IPS-NIHi7 (cell line): ENCODE measurements around the gene CAPN10.
A peak's percentile ranks its signal among the peaks of the same experiment; 100 is the strongest.
"Not testable (repeated sequence)": the region's sequence is repeated elsewhere in the genome, so short reads cannot be mapped to it uniquely, and the experiment has no call there.

Experiments used
- DNase-seq: peaks from one replicate; pipeline ENCODE4 v3.0.0; 2012; ENCODE audit warnings: mixed read lengths; ENCODE audit errors: extremely low spot score

Gene CAPN10

DNA sequence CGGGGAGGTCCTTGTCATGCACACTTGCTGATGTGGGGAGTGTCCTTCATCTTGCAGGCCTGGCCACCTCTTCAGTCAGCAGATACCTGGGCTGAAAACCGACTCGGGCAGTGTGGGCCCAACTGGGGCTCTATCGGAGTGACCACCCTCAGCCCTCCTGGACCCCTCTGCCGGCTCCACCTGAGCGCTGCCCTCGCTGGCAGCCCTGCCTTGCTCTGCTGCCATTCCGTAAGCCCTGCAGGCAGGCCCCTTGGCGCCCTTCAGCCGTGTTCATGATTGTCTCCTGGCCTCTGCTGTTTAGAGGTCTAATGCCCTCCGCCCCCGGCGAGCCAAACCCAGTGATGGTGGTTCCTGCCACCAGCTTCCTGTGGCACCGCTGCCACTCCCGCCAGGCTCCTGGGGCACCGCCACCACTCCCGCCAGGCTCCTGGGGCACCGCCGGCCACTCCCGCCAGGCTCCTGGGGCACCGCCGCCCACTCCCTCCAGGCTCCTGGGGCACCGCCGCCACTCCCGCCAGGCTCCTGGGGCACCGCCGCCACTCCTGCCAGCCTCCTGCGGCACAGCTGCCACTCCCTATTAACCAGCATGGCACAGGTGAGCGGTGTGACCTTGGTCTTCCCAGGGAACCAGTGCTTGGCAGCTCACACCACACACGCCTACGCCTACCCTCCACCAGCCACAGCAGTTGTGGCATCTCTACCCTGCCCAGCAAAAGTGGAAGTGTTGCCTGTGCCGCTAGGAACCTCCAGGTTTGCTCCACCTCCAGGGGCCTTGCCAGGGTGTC, 15.9 kb downstream of the CAPN10 start:
- DNase-seq: no peak

DNA sequence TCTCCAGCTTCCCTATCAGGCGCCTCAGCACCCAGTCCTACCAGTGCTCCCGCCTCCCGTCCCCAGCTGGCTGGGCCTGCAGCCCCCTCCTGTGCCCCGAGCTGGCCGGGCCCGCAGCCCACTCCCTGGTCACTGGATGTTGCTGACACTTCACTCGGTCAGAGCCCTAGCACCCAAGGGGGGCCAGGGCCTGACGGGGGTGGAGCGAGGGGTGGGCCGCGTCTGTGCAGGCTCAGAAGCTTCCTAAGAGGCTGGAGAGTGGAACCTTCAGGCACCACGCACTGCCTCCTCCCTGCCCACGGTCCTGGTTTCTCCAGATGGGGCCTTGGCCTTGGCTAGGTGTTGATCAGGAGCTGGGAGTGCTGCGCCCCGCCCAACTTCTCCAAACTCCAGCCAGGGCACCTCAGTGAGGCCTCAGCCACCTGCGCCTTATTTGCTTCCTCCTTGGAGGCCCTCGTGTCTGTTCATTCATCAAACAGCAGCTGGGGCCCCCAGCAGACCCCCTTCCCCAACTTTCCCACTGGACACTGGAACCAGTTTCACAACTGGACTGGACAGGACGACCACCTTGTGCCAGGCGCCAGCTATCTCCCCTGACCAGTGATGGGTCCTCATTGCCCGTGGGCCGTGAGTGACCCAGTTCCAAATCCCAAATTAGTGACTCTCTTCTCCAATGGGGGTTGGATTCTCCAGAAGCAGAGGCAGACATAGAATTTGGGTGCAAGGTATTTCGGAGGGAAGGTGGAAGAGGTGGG, 16.7 kb downstream of the CAPN10 start:
- no peak for DNase-seq

DNA sequence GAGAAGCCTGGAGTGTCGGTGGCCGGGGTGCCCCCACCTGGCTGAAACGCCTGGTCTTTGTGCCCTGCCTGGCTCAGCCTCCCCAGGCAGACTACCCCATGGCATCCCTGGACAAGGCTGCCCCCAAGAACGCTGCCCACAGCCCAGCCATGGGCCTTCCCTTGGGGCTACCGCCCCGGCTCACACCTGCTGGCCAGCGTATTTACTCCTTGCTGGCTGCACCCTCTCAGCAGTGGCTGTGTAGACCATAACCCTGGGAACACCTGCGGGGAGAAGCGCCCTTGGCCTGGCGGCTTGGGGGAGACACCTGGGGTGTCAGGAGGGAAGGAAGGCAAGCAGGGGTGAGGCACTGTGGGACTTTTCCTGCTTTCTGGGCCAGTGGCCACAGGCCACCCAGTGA, 17.3 kb downstream of the CAPN10 start:
- DNase-seq: no peak

DNA sequence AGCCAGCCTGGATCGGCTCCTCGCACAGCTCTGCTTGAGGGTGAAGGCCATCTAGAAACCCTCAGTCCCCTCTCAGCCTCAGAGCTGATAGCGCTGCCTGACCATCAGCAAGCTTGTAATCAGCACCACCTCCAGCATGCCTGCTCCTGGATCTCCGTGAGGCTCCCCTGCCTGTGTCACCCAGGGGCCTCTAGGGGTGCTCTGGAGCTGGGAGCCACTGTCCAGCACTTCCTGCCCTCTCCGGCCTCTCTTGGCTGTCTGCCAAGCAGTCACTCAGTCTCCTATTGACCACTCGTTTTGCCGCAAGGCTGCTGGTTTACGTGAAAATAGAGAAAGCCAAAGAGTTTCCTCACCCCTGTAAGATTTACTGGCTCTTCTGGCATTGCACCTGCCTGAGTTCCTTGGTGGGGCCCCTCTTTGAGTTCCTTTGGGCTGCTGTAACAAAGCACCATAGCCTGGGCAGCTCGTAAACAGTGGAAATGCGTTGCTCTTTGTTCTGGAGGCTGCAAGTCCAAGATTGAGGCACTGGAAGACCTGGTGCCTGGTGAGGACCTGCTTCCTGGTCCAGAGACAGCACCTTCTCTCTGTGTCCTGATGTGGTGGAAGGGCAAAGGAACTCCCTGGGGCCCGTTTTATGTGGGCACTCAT, 17.9 kb downstream of the CAPN10 start:
- peak; percentile 90 for DNase-seq

DNA sequence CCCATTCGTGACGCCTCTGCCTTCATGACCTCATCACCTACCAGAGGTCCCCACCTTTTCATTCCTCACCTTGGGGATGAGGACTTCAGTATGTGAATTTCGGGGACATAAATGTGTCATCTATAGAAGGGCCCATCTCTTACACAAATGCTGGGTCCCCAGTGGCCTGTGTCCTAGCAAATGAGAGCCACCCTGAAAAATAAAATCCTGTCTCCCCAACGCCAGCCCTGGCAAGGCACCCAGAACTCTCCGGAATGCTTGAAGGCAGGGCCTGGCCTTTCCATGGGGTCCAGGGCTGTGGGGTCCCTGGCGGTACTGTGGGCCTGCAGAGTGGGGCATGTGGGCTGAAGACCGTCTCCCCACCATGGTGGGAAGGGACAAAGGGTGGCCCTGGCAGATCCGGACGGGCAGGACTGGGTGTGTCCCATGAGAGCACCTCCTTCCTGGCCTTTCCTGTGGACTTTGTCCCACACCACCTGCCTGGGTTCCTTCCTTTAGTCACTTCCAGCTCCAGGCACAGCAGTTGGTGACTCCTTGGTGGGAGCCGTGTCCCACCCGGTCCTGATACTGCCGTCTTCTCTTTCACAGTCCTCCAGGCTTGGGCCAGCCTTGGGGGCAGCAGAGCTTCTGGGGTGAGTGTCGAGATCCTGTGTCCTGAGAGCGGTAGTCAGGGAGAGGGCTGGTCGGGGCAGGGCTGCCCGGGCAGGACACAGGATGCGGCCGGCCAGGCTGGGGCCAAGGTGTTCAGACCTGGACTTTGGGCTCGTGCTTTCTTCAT, 18.6 kb downstream of the CAPN10 start:
- DNase-seq: no peak

GRCh38 chr2:240605867-240606743, 19.6 kb downstream of the CAPN10 start:
- DNase-seq: no peak

DNA sequence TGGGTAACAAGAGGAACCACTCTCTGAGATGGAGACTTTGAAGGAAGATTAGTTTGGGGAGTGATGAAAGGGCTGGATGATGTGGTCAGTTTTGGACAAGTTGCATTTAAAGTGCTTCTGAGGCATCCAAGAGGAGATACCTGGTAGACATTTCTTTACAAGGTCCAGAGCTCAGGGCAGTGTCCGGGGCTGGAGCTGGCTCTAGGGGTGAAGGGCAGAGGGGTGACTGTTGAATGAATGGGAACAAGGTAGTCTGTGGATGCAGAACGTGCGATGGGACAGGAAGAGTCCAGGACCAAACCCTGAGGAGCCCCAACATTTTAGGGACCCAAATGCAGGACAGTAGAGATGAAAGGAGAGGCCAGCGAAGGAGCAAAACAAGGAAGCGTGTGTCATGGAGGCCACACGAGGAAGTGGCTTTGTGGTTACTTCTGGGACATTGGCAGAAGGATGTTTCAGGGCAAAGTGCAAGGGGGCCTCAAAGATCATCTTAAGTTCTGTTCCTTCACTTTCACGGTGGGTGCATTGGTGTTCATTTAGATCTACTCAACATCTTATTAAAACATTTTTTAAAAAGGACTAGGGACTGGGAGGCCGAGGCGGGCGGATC, 25.2 kb downstream of the CAPN10 start:
- DNase-seq: no peak

- DNase-seq: no peak
Observed at GRCh38 chr2:240613781-240614180, 27.2 kb downstream of the CAPN10 start.

- no peak for DNase-seq
Observed at GRCh38 chr2:240614391-240614790, 27.9 kb downstream of the CAPN10 start.

DNA sequence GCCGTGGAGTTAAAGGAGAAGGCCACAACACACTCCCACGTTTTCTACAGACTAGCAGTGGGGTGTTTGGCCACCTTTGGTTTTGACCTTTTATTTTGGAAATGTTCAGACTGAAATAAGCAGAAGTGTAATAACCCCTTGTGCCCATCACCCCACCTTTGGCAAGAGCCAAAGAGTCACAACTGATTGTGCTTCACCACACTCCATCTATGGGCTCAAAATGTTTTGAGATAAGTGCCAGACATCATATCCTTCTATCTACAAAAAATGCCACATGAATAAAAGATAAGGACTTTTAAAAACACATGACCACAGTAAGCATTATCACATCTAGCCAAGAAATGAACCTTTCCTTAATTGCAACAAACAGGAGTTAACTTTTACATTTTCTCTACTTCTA, 28.9 kb downstream of the CAPN10 start:
- no peak for DNase-seq

- DNase-seq: no peak
Observed at GRCh38 chr2:240615820-240616547, 29.4 kb downstream of the CAPN10 start.

DNA sequence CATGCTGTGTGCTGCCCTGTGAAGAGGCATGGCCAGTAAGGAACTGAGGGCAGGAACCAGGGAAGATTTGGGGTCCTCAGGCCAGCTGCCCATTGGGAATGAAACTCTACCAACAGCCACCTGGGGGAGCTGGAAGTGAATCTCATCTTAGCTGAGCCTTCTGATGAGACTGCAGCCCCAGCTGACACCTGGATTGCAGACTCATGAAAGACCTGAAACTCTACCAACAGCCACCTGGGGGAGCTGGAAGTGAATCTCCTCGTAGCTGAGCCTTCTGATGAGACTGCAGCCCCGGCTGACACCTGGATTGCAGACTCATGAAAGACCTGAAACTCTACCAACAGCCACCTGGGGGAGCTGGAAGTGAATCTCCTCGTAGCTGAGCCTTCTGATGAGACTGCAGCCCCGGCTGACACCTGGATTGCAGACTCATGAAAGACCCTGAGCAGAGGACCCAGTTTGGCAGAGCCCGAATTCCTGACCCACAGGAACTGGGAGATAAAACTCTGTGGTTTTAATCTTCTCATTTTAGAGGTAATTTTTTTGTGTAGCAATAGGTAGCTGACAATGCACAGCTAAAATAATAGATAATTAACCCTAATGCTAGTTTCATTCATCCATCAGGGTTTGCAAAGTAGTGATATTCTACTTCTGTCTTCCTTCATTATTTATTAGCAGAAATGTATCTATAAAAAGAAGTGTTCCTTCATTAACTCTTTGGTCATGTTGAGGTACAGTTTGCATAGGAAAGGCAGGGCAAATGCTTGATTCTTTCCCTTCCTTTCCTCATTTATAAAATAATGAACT, 30.5 kb downstream of the CAPN10 start:
- DNase-seq: not testable (repeated sequence)

DNA sequence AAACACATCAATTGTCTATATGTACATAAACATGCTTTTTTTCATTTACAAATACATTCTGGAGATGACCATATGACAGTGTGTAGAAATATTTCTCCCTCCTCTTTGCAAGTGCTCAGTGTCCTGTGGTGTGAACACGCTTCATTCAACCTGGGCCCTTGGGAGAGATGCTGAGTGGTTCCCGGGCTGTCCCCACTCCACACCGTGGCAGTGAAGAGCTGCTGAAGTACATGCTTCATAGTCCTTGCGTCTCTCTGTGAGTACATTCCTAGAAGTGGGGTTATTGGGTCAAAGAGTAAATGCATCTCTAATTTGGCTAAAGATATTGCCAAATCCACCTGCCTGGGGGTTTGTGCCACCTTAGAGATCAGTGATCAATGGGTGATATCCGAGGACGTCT, 32.2 kb downstream of the CAPN10 start:
- no peak for DNase-seq

GRCh38 chr2:240619506-240620148, 33.1 kb downstream of the CAPN10 start:
- no peak for DNase-seq

DNA sequence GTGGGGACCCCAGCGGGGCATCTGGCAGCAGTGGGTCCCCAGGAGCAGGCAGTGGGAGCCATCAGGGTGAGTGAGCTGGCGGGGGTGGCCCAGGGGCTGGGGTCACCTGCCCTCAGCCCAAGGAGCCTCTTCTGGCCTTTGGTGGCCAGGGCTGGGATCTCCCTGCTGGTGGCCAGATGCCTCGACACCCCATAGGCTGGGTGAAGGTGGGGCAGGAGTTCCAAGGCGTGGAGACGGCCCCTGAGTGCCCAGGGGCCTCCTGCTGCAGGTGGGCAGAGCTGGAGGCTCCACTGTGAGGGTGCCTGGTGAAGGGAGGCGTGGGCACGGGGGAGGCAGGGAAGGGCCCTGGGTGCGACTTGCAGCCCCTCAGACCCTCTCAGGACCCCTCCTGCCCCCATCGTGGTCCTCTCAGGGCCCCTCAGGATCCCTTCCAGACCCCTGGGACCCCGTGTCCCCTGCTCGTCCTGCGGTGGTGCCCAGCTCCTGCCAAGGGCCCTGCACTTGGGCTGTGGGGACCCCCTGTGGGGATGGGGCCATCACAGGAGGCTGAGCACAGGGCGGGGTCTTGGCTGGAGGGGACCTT, 33.7 kb downstream of the CAPN10 start:
- DNase-seq: no peak

GRCh38 chr2:240620859-240621258, 34.3 kb downstream of the CAPN10 start:
- no peak for DNase-seq

DNA sequence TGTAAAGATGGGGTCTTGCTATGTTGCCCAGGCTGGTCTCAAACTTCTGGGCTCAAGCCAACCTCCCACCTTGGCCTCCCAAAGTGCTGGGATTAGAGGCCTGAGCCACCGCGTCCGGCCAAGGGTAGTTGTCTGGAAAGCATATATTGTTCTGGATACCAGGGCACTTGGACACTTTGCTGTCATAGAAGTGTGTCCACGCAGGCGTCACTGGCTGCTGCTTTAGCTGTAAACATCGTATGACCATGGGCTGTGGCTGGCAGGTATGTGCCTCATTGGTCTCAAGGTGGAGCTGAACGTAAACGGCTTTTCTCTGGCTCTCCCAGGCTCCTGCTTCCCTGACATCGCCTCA, 35.5 kb downstream of the CAPN10 start:
- DNase-seq: no peak

DNA sequence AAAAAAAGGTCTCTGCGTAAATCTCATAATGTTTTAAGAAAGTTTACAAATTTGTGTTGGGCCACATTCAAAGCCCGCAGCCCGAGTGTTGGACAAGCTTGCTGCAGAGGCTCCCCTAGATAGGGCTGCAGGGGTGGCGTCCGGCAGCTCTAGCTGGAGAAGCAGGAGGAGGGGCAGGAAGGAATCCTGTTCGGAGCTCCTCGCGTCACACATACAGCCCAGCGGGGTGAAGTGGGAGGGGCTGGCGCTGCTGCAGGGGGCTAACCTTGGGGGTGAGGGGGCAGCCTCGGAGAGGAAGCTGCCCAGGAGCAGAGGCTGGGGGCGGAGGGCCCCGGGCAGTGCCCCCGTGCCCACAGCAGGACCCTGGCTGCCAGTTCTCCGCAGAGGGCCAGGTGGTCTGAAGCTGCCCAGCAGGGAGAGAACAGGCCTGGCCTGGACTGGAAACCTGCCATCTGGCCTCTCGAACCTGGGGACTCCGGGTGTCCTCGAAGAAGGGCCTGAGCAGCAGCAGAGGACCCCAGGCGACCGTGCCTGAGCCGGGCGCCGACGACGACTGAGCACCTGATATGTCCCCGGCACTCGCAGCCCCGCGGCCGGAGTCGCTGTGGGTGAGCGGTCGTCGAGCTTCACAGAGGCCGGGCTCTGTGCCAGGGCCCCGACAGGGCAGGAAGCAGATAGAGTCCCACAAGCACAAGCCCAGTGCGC, 36.1 kb downstream of the CAPN10 start:
- no peak for DNase-seq
